DMS 273 (cell line): Measurements from ENCODE around the gene MARCHF4.

Experiments used
- DNase-seq: peaks from one replicate; lab custom pipeline; 2025; ENCODE audit not compliant: unreplicated experiment; lab: John Stamatoyannopoulos, UW

Gene MARCHF4

DNA sequence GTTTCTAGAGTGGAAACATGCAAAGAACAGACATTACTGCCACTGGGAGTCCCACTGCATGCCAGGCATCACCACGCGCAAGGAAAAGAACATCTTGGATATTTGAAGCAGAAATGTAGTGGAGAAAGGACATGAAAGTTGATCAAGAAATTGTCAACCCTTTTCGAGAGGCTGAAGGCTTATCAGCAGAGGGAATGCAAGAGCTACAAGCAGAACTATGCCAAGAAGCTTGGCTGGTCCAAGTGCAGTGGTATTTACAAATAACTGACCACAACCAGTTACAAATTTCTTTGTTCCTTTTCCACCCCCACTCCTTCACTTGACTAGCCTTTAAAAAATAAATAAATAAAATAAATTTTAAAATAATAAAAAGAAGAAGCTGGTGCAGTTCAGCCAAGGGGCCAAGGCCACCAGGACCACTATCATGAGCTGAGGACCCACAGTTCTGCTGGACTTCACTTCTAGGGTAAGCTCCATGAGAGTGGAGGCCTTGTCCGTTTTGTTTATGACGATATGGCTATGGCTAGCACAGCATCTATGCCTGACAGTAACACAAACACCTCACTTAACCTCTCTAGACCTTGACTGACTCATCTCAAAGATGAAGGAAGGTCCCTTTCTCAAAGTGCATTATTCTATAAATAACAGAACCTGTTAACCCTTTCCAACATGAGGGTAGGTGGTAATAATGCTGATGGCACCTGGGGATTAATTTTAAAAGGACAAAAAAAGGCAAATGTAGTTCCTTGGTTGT is 20.9 kb downstream of the MARCHF4 start:
- DNase-seq, result no peak

DNA sequence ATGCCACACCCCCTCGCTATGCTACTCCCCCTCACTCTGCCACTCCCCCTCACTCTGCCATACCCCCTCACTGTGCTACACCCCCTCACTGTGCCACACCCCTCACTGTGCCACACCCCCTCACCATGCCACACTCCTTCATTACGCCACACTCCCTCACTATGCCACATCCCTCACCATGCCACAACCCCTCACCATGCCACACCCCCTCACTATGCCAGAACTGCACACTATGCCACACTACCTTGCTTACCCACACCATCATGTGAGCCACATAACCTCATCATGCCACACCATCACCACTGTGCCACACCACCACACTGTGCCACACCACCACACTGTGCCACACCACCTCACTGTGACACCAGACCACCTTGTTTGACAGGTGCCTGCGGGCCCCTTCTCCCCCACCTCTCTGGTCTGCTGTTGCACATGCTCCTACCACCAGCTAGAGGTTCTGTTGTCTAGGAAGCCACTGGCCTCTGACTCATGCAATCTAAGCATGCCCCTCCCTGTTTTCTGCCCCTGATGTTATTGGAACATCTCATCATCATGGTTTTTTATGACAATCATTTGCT is 22.0 kb downstream of the MARCHF4 start:
- no peak for DNase-seq

DNA sequence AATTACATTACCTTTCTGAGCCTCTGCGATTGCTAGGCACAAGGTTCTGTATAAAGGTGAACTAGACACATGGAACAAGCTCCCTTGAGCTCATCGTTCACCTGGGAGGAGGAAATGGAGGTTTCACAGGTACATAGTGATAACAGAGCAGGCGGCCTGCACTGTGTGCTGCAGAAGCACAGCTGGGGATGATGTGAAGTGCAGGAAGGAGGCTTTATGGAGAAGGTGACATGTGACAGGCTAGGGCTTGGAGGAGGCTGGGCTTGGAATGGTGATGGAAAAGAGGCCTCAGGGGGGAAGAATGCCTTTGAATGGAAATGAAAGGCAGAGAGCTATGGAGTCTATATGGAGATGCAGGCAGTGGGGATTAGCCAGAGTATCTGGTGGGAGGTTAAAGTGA is 22.9 kb downstream of the MARCHF4 start:
- DNase-seq, result no peak

DNA sequence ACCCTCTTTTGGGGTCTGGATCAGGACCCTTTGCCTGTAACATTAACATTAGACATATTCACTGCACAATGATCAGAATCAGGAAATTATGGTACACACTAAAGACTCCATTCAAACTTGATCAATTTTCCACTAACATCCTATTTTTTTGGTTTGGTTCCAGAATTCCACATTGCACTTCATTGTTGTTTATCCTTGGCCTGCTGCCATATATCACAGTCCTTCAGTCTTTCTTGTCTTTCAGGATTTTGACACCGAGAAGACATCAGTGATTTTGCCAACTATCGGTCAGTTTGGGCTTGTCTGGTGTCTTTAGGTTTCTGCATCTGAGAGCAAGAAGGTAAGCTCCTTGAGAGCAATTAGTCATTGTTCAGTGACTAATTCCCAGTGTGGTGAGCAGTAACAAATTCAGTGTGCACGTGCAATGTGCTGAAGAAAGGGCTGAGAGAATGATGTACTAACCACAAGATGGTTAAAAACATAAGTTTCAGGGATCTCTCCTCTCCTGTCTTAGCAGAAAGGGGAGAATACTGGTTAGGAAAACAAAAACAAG is 23.5 kb downstream of the MARCHF4 start:
- no peak for DNase-seq

DNA sequence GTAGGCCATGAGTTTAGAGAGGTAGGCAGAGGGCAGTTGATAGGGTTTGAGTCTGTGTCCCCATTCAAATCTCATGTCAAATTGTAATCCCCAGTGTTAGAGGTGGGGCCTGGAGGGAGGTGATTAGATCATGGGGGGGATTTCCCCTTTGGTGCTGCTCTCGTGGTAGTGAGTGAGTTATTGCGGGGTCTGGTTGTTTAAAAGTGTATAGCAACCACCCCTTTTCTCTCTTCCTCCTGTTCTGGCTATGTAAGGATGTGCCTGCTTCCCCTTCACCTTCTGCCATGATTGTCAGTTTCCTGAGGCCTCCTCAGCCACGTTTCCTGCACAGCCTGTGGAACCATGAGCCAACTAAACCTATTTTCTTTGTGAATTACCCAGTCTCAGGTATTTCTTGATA is 25.5 kb downstream of the MARCHF4 start:
- DNase-seq, result no peak

DNA sequence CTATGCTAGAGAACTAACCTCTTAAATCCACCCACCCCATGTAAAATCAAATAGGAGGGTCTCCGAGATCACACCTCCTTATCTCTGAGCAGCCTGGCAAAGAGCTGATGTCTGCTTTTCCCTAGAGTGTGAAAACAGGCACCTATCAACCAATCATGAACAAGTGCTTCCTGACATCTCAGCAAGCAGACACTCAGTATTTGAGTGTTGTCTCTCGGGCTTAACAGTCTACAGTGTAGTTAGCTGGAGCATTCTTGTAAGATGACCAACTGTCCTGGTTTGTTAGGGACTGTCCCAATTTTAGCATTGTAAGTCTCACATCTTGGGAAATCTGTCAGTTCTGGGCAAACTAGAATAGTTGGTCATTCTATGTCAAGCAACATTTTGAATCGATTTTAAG is 26.4 kb downstream of the MARCHF4 start:
- no peak for DNase-seq

DNA sequence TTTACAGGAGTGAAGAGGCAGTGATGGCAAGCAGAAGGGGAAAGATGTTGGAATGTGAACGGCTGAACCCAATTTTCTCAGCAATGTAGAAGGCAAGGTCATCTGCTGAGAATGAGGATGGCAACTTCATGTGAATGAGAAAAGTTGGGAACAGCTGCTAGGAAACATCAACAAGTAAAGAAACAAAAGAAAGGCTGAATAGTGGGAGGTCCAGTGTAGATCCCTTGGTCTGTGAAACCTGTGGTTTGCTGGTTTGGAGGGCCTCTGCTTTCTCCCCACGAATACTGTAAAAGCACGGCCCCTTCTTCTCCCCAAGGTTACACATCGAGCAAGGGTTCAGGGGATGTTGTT is 27.4 kb downstream of the MARCHF4 start:
- no peak for DNase-seq

DNA sequence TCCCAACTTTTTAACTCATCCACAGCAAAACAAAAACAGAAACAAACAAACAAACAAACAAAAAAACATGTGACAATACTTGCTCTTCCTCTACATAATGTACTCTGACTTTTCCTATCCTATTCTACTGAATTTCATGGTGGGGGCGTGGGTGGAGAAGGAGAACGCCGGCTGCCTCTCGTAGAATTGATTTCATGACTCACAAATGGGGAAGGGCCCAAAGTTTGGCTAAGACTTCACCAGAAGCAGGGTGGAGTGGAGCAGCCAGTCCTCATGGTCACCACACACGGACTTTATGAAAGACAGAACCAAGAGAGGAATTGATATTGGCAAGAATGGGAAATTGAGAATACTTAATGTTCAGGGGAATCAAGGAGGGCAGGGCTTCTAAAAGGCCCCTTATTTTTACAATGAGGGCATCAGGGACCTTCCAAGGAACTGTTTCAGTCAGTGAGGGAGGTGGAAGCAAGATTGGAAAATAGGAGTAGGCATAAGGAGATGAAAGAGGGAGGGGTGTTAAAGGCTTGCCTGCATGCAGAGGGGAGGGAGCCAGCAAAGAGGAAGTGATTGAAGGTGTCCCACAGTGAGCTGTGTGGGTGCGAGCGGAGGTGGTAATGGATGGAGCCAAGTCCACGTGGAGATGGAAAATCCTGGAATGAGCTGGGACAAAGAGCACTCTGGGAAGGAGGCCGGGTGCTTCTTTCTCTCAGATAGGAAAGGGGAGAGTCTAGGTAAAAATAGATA is 27.9 kb downstream of the MARCHF4 start:
- DNase-seq, result no peak

DNA sequence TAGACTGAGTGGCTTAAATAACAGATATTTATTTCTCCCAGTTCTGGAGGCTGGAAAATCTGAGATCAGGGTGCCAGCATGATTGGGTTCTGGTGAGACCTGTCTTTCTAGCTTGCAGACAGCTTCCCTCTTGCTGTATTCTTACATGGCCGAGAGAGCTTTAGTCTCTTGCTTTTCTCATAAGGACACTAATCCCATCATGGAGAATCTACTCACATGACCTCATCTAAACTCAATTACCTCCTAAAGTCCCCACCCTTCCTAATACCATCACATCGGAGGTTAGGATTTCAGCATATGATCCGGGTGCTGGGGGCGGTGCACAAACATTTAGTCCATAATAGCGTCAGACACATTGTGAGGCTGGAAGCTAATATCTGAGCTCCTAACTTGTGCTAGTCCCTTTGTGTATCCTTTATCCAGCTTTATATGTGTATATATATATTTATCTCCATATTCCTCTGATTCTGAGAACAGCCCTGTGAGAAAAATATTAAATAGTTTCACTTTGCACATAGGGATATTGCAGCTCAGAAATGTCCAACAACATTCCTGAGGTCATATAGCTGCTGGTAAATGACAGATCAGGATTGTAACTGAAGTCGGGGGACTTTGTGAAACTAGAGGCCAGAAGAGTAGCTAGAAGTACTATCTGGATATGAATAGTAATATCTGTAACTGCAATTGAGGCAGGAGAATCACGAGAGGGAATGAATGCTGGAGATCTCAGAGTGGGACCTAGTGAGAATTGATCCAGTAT is 28.9 kb downstream of the MARCHF4 start:
- no peak for DNase-seq

DNA sequence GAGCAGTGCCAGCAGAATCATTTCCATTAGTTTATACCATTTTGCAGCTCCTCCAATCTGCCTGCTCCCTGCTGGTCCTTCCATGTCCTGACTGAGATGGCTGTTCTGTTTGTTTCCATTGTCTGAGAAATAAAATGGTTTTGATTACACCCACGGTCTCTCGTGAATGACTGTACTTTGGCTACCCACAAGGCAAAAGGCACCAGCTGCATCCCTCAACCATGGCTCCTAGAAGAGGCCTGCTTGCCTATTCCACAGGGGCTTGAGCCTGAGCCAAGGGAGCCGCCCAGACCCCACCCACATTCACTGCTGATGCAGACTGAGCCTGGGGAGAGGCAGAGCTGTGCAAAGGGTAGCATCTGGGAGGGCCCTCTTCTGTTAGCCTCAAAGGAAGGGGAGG is 31.2 kb downstream of the MARCHF4 start:
- peak; percentile 85 for DNase-seq

DNA sequence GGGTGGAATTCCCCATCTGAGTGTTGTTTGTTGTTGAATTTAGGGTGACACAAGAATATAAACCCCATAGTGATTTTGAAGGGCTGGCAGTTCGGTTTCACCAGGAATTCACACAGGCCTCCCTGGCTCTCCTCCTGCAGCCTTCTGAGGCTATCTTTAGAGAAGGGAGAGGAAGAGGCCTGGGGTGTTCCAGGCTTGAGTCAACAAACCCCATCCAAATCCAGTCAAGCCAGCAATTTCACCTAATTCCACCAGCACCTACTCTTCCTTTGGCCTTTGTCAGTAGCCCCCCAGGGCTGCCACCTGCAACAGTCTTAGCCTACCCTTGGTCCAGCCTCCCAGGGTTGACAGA is 32.0 kb downstream of the MARCHF4 start:
- no peak for DNase-seq

DNA sequence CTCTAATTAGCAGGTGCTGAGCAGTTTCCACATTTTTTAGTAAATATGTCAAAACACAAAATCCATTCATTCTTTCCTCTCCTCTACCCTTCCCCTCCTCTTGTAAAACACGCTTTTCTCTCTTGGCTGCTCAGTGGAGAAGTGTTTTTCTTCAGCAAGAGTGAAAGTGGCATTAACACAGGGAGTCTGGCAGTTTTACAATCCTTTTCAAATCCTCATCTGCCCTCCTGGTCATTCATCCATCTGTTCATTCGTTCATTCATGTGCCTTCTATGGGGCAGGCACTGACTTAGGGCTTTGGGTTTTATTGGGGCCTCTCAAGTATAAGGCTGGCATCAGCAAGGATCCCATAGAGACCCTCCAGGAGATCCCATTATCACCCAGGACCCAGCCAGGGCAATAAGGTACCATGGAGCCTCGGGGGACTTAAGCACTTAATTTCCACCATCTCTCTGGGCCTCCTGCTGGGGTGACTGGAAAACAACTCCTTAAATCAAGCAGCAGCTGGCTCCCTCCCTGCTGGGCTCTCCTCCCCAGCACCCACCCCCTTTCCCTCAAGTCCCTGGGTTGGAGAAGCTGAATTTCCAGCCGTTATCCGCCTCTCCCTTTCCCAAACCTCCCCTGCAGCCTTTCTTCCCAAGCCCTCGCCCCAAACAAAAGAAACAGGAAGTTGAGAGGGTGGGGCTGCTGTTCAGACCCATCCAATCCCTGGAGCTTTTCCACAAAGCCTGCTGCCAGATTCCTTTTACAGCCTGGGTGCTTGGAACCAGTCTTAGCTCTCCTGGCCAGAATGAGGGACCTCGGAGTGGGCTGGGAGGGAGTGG is 32.6 kb downstream of the MARCHF4 start:
- peak; percentile 97 for DNase-seq

DNA sequence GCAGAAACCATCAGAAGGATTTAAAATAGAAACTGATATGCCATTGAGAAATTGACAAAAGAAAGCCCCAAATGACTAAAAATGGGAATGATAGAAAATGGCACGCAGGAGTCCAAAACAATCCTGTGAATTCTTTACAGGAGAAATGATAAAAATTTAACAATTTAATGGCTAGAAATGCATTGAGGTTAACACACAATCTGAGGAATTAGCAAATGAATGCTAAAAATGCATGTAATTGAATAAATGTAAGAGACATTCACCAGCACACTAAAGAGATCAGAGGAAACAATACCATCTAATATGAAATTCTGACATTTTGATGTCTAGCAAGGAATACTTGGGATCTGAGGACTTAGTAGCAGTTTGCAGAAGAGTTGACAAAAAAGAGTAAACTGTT is 37.0 kb downstream of the MARCHF4 start:
- no peak for DNase-seq

DNA sequence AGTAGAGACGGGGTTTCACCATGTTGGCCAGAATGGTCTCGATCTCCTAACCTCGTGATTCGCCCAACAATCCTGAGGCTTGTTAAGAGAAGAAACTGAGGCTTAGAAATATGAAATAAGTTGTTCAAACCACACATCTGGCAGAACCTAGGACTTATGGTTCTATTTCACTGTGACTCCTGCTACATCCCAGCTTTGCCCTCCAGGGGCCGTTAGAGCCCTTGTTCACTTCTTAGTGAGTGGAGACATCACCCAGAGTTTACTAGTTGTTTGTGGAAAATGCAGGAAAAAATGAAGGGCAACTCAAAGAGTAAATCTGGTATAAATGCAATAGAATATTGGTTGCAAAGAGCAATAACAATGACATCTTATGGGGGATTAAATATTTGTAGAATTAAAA is 43.9 kb downstream of the MARCHF4 start:
- DNase-seq, result peak; percentile 16

DNA sequence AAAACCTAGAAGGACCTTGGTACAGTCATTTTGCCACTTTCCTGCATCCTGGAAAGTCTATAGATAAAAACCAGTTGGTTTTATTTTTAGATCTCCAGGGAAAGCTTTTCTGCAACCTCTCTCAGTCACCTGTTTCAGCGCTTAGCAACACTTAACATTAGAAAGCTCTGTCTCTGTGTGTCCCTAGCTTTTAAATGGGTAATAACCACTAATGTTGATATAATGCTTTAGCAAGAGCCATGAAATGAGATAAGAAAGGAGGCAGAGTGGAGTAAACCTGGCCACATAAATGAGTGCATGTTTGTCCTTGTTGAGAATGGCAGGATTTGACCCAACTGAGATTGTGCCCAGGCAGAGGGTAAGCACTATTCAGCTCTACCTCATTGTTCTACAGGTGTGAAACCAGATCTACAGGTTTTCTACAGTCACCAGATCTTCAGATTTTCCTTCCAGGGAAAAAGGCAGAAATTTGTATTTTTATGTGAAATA is 44.8 kb downstream of the MARCHF4 start:
- DNase-seq, result no peak
